ENCODE results near the gene DCP2.

Gene DCP2

DNA sequence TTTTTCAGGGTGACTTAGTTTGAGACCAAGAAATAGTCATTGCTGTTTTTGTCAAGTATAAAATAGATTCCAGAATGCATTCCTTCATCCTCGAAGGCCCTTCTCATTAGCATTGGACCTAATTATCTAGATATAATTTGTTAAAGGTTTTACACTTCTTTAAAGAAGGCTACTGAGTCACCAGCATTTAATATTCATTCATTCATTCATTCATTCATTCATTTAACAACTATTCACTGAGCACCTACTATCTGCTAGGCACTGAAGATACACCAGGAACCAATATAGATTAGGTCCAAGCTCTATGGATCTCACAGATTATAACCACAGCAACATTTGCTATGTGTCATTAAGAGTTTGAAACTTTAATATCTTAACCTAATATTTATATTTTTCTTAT, 43.5 kb upstream of the DCP2 start:
- TF ChIP-seq FOXP2 (optimal IDR thresholded peaks at IDR 0.05; ENCODE audit: borderline replicate concordance, extremely low read depth, extremely low read length, insufficient read depth) (no peak), POLR2AphosphoS5 (IDR thresholded peaks at IDR 0.05; ENCODE audit: low read depth, low read length) (no peak), TAF1 (IDR thresholded peaks at IDR 0.05; ENCODE audit: borderline replicate concordance, insufficient read depth, low read length) (no peak), SIN3A (IDR thresholded peaks at IDR 0.05; ENCODE audit: borderline replicate concordance, insufficient read depth, low read length) (no peak)
- TF ChIP-seq, protein P1, sequence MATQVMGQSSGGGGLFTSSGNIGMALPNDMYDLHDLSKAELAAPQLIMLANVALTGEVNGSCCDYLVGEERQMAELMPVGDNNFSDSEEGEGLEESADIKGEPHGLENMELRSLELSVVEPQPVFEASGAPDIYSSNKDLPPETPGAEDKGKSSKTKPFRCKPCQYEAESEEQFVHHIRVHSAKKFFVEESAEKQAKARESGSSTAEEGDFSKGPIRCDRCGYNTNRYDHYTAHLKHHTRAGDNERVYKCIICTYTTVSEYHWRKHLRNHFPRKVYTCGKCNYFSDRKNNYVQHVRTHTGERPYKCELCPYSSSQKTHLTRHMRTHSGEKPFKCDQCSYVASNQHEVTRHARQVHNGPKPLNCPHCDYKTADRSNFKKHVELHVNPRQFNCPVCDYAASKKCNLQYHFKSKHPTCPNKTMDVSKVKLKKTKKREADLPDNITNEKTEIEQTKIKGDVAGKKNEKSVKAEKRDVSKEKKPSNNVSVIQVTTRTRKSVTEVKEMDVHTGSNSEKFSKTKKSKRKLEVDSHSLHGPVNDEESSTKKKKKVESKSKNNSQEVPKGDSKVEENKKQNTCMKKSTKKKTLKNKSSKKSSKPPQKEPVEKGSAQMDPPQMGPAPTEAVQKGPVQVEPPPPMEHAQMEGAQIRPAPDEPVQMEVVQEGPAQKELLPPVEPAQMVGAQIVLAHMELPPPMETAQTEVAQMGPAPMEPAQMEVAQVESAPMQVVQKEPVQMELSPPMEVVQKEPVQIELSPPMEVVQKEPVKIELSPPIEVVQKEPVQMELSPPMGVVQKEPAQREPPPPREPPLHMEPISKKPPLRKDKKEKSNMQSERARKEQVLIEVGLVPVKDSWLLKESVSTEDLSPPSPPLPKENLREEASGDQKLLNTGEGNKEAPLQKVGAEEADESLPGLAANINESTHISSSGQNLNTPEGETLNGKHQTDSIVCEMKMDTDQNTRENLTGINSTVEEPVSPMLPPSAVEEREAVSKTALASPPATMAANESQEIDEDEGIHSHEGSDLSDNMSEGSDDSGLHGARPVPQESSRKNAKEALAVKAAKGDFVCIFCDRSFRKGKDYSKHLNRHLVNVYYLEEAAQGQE (IDR thresholded peaks at IDR 0.05; ENCODE audit: insufficient read depth in 1 of 2, low read depth in 2 of 2, low read length in 2 of 2), result no peak

DNA sequence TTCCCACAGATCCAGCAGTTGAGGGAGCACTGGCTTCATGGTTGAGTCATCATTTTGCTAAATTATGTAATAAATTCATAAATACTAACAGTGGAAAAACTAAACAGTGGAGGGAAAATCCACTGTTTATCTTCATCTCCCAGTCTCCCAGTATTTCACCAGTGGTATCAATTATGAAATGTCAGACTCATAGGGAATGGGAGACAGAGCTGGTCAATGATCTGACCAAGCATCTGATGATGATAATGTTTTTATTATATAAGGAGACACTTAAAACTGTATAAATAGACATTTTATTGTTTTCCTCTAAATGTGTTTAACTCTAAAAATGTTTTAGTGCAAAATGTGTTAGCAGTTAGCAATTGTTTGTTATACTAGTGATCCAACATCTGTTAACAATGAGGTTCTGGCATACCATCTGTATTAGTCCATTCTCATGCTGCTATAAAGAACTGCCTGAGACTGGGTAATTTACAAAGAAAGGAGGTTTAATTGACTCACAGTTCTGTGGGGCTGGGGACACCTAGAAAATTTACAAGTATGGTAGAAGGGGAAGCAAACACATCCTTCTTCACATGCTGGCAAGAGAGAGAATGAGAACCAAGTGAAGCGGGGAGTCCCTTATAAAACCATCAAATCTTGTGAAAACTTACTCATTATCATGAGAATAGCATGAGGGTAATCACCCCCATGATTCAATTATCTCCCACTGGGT, 42.8 kb upstream of the DCP2 start:
- TF ChIP-seq TAF1 (IDR thresholded peaks at IDR 0.05; ENCODE audit: borderline replicate concordance, insufficient read depth, low read length) (no peak), FOXP2 (optimal IDR thresholded peaks at IDR 0.05; ENCODE audit: borderline replicate concordance, extremely low read depth, extremely low read length, insufficient read depth) (no peak), SIN3A (IDR thresholded peaks at IDR 0.05; ENCODE audit: borderline replicate concordance, insufficient read depth, low read length) (no peak), POLR2AphosphoS5 (IDR thresholded peaks at IDR 0.05; ENCODE audit: low read depth, low read length) (no peak)
- TF ChIP-seq, protein P1 (IDR thresholded peaks at IDR 0.05; ENCODE audit: insufficient read depth in 1 of 2, low read depth in 2 of 2, low read length in 2 of 2), result no peak

DNA sequence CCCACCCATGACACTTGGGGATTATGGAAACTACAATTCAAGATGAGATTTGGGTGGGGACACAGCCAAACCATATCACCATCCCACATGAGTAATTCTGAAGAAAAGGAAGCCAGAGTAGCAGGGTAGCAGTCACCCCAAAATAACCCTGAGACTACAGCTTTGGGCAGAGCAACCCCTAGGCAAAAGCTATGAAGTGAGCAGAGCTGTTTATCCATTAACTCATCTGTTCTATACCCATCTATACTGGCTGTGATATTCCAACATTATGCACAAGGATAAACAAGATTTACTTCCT, 42.3 kb upstream of the DCP2 start:
- no peak for TF ChIP-seq TAF1 (IDR thresholded peaks at IDR 0.05; ENCODE audit: borderline replicate concordance, insufficient read depth, low read length)
- TF ChIP-seq, protein P1 (IDR thresholded peaks at IDR 0.05; ENCODE audit: insufficient read depth in 1 of 2, low read depth in 2 of 2, low read length in 2 of 2), result no peak
- TF ChIP-seq POLR2AphosphoS5 (IDR thresholded peaks at IDR 0.05; ENCODE audit: low read depth, low read length), result no peak

DNA sequence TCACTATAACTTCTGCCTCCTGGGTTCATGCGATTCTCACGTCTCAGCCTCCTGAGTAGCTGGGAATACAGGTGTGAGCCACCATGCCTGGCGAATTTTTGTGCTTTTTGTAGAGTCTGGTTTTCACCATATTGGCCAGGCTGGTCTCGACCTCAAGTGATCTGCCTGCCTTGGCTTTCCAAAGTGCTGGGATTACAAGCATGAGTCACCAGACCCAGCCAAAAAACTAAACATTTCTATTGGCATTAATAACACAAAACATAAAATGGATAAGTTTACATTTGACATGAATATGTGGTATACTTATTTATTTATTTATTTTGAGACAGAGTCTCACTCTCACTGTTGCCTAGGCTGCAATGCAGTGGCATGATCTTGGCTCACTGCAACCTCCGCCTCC, 40.9 kb upstream of the DCP2 start:
- TF ChIP-seq SIN3A (IDR thresholded peaks at IDR 0.05; ENCODE audit: borderline replicate concordance, insufficient read depth, low read length) (no peak), FOXP2 (optimal IDR thresholded peaks at IDR 0.05; ENCODE audit: borderline replicate concordance, extremely low read depth, extremely low read length, insufficient read depth) (no peak), POLR2AphosphoS5 (IDR thresholded peaks at IDR 0.05; ENCODE audit: low read depth, low read length) (no peak), TAF1 (IDR thresholded peaks at IDR 0.05; ENCODE audit: borderline replicate concordance, insufficient read depth, low read length) (no peak)
- TF ChIP-seq, protein P1 (IDR thresholded peaks at IDR 0.05; ENCODE audit: insufficient read depth in 1 of 2, low read depth in 2 of 2, low read length in 2 of 2), result no peak

DNA sequence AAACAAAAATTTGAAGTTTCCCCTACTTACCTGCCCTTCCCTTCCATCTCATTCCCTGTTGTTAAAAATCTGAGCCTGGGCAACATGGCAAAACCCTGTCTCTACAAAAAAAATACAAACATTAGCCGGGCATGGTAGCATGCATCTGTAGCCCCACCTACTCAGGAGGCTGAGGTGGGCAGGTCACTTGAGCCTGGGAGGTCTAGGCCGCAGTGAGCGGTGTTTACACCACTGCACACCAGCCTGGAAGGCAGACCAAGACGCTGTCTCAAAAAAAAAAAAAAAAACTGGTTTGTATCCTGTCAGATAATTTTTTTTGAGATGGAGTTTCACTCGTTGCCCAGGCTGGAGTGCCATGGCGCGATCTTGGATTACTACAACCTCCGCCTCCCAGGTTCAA, 38.3 kb upstream of the DCP2 start:
- TF ChIP-seq FOXP2 (optimal IDR thresholded peaks at IDR 0.05; ENCODE audit: borderline replicate concordance, extremely low read depth, extremely low read length, insufficient read depth) (no peak), TAF1 (IDR thresholded peaks at IDR 0.05; ENCODE audit: borderline replicate concordance, insufficient read depth, low read length) (no peak), POLR2AphosphoS5 (IDR thresholded peaks at IDR 0.05; ENCODE audit: low read depth, low read length) (no peak), SIN3A (IDR thresholded peaks at IDR 0.05; ENCODE audit: borderline replicate concordance, insufficient read depth, low read length) (no peak)
- TF ChIP-seq, protein P1 (IDR thresholded peaks at IDR 0.05; ENCODE audit: insufficient read depth in 1 of 2, low read depth in 2 of 2, low read length in 2 of 2), result no peak

Measured in PFSK-1 (cell line).